ENCODE measurements around the gene PABPN1. TPM values are rescaled to one million over a fixed set of nuclear protein-coding genes. Genes with fewer than 3 reads are reported as not detected.

Gene PABPN1
- total and polyA plus RNA-seq, 9 of the 15 experiments (the other 6 are each of a cell fraction or from before 2014, with no cell fraction given) = 32.6 to 388 (median 178) TPM

GRCh38 chr14:23306412-23307145 lies 14.7 kb upstream of the PABPN1 start, which contains the start of gene BCL2L2 (continued):
- TF ChIP-seq SOX6 (IDR thresholded peaks at IDR 0.05) (peak; percentile 90), NFIC (IDR thresholded peaks at IDR 0.05) (peak; percentile 57), RAD21 (CRISPR knock-in tag; conservative IDR thresholded peaks at IDR 0.05 in 1 of 2, IDR thresholded peaks at IDR 0.05 in 1 of 2) (no peak), RNF219 (CRISPR knock-in tag; IDR thresholded peaks at IDR 0.05) (no peak), ZNF583 (CRISPR knock-in tag; IDR thresholded peaks at IDR 0.05) (no peak), TFAP4 (CRISPR knock-in tag; IDR thresholded peaks at IDR 0.05; ENCODE audit: borderline replicate concordance) (peak; percentile 90; the same call in 1 of the 2 replicates), BCOR (IDR thresholded peaks at IDR 0.05) (no peak), CEBPG (CRISPR knock-in tag; IDR thresholded peaks at IDR 0.05) (no peak), CEBPG (tag; conservative IDR thresholded peaks at IDR 0.05 in 1 of 2, IDR thresholded peaks at IDR 0.05 in 1 of 2) (no peak), MAFG (tag; conservative IDR thresholded peaks at IDR 0.05) (no peak), FOS (IDR thresholded peaks at IDR 0.05; ENCODE audit: extremely low read depth, insufficient read length) (no peak), YBX1 (IDR thresholded peaks at IDR 0.05) (no peak), ARNT (IDR thresholded peaks at IDR 0.05) (peak in 1 of 2 experiments; percentile 35; a peak in 1 of 4 replicates), ETV5 (CRISPR knock-in tag; IDR thresholded peaks at IDR 0.05; ENCODE audit: low read depth) (peak; percentile 72), SETDB1 (IDR thresholded peaks at IDR 0.05; ENCODE audit: low read length) (no peak), ZBTB9 (CRISPR knock-in tag; IDR thresholded peaks at IDR 0.05) (no peak), NFXL1 (CRISPR knock-in tag; IDR thresholded peaks at IDR 0.05) (no peak), SPI1 (IDR thresholded peaks at IDR 0.05; ENCODE audit: borderline replicate concordance, low read depth, low read length) (no peak), PHF8 (IDR thresholded peaks at IDR 0.05; ENCODE audit: borderline replicate concordance, low read length) (peak; percentile 85), CSDE1 (IDR thresholded peaks at IDR 0.05) (no peak), RBFOX2 (IDR thresholded peaks at IDR 0.05; ENCODE audit: low read depth, low read length) (peak; percentile 79), FOXA3 (CRISPR knock-in tag; conservative IDR thresholded peaks at IDR 0.05 in 1 of 2, IDR thresholded peaks at IDR 0.05 in 1 of 2) (no peak), BRD4 (IDR thresholded peaks at IDR 0.05) (0 out of 2 replicates have a peak, but pooled peaks have one; percentile 31), ILK (tag; IDR thresholded peaks at IDR 0.05; ENCODE audit: borderline replicate concordance, low read depth) (no peak), PHF20 (IDR thresholded peaks at IDR 0.05; ENCODE audit: partially characterized antibody) (peak; percentile 98), FOXK1 (CRISPR knock-in tag; IDR thresholded peaks at IDR 0.05; ENCODE audit: borderline replicate concordance) (no peak)

All from K562 (cell line).